Fibroblast of skin of left biceps (primary cell): ENCODE measurements around the gene SRSF7.
A peak's percentile ranks its signal among the peaks of the same experiment; 100 is the strongest.
"Not testable (repeated sequence)": the region's sequence is repeated elsewhere in the genome, so short reads cannot be mapped to it uniquely, and the experiment has no call there.

Experiments
- DNase-seq, 2 experiments: peaks; one replicate each; pipeline ENCODE4 v3.0.0-alpha.2; 2013; ENCODE audit warnings: low read depth in 2 of 2

Gene SRSF7

DNA sequence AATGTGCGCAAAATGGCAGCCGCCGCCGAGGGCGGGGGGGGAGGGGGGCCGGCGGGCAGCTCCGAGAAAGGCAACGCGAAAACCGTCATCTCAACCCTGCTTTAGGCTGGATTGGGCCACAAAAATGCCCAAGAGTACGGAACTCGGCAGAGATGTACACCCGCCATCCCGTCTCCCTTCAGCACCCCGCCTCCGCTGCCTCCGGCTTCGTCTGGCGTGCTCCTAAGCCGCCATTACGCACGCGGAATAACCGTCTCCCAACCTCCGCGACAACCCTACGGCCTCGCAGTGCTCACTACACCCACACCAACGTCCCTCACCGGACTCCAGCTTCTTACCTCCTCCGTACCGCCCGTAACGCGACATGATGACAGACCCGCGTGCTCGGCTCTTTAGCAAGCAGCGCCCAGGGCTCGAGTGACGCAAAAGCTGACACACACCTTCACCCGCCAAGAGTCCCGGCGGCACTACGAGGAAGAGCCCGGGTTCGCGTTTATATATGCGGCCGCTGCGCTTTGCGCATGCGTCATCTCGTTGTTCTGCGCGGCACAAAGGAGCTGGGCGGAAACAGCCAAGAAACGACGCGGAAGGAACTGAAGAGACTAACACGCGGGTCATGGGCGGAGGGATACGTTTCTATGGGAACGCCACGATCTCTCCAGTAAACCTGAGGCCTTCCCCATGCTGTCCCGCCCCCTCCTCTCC, at the start of gene SRSF7:
TSS of gene SRSF7 (minus strand) at position 471 of the 705 bp plus-strand sequence. CDS start at position 366, 105 bp downstream.
- DNase-seq: peak; percentile 99

DNA sequence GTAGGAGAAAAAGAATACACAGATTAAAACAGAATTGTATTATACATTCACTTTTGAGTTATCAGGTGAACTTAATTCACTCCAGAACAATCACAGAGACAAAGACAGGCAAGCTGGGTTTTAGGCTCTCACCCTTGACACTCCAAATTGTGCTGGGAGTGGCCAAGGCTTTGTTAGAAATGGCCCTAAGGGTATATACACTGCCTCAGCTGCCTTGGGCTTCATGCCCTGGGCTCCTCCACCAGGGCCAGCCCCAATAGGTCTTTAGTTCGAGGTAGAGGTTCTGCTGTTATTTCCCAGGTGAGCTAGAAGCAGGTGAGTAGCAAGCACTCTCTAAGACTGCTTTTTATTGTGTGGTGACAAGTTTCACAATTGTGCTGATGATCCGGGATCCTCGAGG, 46.8 kb upstream of the SRSF7 start:
- DNase-seq: no peak

DNA sequence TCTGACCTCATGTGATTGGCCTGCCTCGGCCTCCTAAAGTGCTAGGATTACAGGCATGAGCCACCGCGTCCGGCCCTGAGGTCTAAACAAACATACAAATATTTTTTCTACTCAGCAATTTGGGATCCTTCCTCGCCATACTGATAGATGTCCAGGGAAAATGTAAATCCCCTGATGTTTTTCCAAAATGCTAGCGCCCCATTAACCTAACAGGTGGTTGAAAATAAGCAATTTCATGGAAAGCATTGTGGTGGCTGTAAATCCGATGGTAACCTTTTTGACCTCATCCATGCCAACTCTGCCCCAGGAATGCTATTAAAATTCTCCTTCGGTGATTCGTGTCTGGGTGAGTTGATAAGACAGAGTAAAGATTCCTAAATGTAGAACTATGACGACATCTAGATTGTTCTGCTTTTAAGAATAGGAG, 46.1 kb upstream of the SRSF7 start:
- no peak for DNase-seq

DNA sequence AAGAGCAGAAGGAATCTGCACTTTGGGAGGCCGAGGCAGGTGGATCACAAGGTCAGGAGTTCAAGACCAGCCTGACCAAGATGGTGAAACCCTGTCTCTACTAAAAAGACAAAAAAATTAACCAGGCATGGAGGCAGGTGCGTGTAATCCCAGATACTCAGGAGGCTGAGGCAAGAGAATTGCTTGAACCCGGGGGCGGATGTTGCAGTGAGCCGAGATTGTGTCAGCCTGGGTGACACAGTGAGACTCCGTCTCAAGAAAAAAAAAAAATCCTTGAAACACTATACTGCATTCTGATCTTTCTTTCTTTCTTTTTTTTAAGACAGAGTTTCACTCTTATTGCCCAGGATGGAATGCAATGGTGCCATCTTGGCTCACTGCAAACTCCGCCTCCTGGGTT, 43.9 kb upstream of the SRSF7 start:
- not testable (repeated sequence) for DNase-seq

DNA sequence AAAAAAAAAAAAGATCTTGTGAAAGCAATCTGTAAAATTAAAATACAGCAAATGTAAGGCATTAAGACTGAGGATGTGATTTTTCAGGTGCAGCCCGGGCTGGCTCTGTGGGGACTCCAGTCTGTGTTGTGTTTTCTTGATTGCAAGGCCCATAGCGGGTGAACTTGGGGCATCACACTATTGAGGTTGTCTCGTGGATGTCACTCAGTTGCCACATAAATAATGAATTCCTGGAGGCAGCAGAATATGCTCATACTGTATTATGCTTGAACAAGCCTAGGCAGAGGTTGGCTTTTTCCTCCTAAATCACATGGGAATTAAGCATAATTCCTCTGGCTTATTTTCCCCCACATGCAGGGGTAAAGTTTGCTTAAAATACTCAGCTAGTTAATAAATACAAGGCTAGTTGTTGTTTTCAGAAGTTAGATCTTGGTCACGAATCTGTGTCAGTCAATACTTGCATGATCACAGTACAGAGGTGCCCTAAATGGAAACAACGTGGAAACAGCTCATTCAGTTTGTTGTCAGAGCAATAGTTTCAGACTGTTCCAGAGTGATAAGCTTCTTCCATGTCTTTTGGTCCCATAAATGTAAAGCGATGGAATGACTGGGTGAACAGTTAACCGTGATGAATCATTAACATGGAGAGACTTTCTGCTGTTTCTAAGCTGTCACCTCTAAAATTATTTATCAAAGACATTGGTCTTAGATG, 43.2 kb upstream of the SRSF7 start:
- DNase-seq: no peak

DNA sequence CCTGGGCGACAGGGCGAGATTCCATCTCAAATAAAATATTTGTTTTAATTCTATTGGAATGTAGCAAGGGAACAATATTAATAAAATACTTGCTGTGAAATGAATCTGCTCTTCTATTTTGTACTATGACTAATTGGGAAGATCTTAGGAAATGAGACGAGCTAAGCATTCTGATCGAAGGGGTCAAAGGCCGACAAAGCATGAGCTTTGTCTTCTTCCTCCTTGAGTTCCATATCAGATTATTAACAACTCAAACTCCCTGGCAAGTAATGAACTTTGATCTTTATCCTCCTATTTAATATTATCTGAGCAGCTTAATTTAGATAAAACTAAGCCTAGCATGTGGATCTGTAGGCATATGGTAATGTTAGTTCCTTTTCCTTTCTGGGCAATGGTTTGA, 42.4 kb upstream of the SRSF7 start:
- DNase-seq: no peak

DNA sequence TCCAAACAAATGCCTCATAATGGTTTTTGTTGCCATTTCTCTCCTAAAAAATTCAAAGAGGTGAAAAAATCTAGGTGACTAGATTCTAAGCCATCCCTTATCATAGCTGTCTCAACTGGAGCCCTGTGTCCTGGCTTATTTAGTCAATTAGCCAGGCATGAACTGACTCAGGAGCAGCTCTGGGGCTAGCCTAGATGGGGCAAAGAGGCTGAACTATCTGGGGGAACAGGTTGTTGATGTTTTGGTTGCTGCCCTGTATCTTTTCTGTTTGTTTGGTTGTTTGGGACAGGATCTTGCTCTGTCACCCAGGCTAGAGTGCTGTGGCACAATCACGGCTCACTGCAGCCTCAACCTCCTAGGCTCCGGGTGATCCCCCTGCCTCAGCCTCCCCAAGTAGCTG, 41.6 kb upstream of the SRSF7 start:
- no peak for DNase-seq

DNA sequence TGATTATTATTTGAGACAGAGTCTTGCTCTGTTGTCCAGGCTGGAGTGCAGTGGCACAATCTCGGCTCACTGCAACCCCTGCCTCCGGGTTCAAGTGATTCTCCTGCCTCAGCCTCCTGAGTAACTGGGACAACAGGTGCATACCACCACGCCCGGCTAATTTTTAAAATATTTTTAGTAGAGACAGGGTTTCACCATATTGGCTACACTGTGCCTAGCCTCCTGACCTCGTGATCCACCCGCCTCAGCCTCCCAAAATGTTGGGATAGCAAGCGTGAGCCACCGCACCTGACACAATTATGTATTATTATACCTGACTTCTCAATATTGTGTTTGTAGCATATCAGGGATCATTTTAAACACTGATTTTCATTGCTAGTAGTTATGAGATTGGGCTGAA, 41.2 kb upstream of the SRSF7 start:
- not testable (repeated sequence) for DNase-seq

DNA sequence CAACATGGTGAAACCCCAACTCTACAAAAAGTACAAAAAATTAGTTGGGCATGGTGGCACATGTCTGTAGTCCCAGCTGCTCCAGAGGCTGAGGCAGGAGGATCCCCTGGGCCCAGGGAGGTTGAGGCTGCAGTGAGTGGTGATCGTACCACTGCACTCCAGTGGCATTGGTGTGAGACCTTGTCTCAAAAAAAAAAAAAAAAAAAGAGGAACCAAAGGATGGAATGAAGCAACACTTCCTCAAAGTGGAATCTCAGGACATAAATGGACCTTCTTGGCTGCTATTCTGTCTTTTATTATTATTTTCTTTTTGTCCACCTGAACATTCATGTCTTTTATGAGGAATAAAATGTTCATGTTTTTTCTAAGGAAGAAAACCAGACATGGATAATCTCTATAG, 40.6 kb upstream of the SRSF7 start:
- DNase-seq: no peak

DNA sequence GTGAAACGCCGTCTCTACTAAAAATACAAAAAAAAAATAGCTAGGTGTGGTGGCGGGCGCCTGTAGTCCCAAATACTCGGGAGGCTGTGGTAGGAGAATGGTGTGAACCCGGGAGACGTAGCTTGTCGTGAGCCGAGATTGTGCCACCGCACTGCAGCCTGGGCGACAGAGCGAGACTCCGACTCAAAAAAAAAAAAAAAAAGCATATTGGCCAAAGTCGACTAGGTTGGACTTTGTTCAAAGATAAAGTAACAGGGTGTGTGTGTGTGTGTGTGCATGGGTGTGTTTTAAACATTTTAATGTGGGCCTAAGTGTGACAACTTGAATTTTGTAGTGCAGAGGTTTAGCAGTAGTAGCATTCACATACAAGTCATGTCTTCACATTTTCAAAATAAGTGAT, 38.5 kb upstream of the SRSF7 start:
- DNase-seq: no peak

DNA sequence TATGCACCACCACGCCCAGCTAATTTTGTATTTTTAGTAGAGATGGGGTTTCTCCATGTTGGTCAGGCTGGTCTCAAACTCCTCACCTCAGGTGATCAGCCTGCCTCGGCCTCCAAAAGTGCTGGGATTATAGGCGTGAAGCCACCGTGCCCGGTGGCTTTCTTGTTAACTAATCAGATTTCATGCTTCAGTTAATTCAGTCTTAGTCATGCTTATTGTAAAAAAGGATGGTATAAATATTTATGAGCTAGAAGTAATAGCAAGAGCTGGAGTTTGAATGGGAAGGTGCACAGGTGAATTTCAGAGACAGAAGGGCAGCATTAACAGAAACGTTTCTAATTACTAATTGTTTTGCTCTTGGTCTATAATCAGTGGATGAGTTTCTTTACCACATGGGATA, 37.1 kb upstream of the SRSF7 start:
- no peak for DNase-seq

DNA sequence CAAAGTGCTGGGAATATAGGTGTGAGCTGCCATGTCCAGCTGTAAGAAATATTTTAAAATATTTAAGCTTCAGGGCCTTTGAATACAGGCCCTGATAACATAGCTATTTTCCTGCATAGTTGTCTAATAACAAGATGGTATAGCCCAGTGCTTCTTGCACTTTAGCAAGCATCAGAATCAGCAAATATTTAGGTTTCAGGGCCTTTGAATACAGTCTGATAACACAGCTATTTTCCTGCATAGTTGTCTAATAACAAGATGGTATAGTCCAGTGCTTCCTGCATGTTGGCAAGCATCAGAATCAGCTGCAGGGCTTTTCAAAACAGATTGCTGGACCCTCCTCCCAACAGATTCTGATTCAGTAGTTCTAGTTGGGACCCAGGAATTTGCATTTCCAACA, 32.4 kb upstream of the SRSF7 start:
- no peak for DNase-seq

DNA sequence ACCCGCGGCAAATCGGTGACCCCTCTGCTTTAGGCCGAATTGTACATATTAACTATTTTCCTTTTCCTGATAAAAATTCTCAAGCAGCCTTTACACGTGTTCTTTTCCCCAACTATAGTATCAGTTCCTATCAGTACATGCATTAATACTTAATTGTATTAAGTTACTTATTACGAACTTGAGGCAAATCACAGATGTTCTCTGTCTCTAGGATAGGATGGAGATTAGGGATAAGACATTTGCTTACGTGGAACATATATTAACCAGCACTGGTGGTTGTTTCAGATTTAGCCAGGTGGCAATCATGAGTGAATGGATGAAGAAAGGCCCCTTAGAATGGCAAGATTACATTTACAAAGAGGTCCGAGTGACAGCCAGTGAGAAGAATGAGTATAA, 27.5 kb upstream of the SRSF7 start:
- DNase-seq: no peak

DNA sequence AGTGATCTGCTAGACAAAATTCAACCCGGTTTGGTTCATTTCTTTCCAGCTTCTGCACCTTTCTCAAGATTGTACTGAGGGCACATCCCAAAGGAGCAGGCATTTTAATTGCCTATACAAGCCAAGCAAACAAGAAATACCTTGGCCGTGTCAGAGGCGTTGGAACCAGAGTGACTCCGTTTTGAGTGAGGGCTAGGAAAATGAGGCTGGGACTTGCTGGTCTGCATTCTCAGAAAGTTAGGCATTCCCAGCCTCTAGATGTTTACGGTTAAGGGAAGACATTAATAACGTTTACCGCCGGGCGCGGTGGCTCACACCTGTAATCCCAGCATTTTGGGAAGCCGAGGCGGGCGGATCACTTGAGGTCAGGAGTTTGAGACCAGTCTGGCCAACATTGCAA, 25.4 kb upstream of the SRSF7 start:
- no peak for DNase-seq

DNA sequence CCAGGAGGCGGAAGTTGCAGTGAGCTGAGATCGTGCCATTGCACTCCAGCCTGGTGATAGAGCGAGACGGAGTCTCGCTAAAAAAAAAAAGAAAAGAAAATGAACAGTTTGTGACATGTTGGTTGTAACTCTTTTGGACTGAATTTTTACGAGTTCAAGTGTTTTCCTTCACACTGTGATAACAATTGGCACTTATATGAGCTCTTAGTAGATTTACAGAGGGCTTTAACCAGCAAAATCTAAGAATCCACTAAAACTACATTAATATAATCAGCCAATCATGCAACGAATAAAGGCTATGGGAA, 24.7 kb upstream of the SRSF7 start:
- no peak for DNase-seq

DNA sequence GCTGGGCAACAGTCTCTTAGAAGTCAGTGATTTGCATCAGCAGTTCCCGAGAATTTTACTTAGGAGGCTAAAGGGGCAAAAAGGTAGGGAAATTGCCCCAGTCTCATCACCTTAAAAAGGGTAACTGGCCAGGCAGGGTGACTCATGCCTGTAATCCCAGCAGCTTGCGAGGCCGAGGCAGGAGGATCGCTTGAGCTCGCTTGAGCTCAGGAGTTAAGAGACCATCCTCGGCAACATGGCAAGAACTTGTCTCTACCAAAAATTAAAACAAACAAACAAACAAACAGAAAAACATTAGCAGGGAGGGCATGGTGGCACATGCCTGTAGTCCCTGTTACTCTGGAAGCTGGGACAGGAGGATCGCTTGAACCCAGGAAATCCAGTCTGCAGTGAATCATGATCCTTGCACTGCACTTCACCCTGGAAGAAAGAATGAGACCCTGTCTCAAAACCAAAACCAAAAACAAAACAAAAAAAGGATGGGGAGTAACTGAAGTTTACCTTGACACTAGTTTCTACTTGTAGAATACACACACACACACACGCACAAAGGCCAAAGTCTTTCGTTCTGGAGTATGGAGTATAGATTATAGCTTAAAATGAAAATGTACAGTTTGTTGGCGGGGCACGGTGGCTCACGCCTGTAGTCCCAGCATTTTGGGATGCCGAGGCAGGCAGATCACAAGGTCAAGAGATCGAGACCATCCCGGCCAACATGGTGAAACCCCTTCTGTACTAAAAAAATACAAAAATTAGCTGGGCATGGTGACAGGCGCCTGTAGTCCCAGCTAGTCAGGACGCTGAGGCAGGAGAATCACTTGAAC, 24.1 kb upstream of the SRSF7 start:
- DNase-seq: no peak

DNA sequence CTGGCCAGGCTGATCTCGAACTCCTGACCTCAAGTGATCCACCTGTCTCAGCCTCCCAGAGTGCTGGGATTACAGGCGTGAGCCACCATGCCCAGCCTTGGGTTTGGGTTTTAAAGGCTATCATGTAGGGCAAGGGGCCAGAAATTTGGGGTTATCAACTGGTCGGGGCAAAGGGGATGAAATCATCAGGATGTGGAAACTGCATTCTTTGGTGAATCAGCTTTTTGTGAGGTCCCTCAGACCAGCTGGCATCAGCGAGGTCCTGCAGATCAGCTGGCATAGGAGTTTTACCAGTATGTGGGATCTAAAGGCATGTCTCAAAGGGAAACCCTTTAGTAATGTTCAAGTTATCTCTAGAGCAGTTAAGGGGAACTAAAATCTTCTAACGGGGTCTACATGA, 20.5 kb upstream of the SRSF7 start:
- DNase-seq: no peak

DNA sequence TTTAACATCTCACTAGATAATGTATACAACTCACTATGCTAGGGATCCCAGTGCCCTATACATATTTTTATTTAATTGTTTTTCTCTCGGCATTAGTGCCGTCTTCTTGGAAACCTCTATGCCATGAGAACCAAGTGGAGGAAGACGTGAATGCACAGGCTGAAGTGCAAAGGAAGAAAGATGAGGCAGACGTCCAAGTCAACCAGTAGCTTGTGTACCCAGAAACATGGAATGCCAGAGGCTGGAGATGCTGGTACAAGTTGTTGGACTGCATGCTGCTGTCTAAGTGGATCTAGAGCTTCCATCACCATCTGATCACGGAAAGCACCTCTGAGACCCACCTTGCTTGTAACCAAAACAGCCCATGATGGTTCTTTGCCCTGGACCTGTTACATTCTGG, 14.4 kb upstream of the SRSF7 start:
- no peak for DNase-seq

DNA sequence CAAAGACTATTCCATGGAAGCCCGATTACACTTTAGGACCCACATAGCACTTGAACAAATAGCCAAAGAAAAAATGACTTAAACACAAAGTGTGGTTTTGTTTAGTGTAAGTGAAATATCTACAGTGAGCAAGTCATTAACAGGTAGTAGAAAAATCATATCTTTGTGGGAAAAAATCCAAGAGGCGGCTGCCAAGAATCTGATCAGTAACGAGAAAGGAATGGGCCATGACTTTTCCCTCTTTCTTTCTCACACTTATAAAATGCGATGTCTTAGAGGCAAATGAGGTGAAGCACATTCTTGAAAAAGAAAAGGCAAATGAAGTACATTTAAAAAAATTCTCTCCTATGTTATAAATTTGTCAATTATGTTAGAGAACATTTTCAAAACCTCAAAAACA, 14.0 kb upstream of the SRSF7 start:
- peak; percentile 76 to 78 for DNase-seq

DNA sequence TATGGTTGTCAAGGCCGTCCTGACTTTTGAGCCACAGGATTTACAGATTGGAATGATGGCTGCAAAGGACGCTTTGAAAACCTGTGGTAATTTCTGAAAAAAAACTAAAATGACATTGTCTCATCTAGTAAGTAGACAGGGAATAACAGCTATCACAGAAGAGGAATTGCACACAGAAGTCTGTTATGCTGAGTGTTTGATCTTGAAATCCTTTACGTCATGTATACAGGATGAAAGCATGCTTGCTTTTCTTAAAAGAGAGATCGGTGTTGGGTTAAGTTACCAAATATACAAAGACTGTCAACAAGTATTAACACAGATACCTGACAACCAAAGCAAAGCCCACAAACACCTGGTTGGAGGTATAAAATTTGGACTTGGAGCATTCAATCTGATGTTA, 12.6 kb upstream of the SRSF7 start:
- no peak for DNase-seq

DNA sequence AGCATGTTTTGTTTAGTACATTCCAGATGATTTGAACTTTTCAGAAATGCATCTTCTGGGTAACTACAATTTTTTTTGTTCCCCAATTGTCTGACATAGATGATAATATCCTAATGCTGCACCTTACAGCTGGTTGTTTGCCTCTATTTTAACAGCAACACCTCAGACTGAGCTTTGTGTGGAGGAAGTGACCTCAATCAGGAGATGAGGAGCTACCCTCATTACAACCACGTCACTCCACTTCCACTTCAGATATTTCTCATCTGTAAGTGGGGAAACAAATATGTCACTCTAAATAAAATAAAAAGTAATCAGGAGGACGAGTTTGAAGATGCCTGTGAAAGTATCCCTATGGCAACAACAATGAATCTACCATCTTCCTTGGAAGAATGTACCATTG, 12.1 kb upstream of the SRSF7 start:
- no peak for DNase-seq

DNA sequence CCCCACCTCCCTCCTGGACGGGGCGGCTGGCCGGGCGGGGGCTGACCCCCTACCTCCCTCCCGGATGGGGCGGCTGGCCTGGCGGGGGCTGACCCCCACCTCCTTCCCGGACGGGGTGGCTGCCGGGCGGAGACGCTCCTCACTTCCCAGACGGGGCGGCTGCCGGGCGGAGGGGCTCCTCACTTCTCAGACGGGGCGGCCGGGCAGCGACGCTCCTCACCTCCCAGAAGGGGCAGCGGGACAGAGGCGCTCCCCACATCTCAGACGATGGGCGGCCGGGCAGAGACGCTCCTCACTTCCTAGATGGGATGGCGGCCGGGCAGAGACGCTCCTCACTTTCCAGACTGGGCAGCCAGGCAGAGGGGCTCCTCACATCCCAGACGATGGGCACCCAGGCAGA, 4.7 kb upstream of the SRSF7 start:
- not testable (repeated sequence) for DNase-seq

DNA sequence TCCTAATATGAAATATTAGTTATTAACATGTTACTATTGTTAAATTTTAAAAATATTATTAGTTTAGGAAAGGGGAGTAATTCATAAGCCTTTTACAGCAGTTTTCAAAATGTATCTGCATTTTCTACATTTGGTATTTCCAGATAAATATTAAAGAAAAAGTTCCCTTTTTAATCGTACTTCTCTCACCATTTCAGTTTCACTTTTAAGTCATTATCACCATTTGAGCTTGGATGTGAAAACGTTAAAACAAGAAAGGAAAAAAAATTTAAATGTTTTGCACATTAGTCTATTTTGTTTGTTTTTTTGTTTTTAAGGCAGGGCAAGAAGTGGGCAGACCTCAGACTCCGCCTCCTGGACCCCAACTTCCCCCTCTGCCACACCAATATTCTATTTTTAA, 3.3 kb upstream of the SRSF7 start:
- DNase-seq: no peak
